Measurements from ENCODE around the gene CCDC86. TPM values are rescaled to one million over a fixed set of nuclear protein-coding genes. Genes with fewer than 3 reads are reported as not detected.

Gene CCDC86
- total RNA-seq, 2 donors from 2014 or later: 13.5 to 23.8 TPM

GRCh38 chr11:60857378-60858232 lies 15.7 kb downstream of the CCDC86 start:
- H3K27ac ChIP-seq: no peak overlapping the region
- H3K36me3 ChIP-seq: no peaks in the 10 kb centered on the region
- no peak overlapping the region for H3K4me3 ChIP-seq
- H3K9me3 ChIP-seq: no peaks in the 10 kb centered on the region
- TF ChIP-seq CTCF (IDR thresholded peaks at IDR 0.05): no peak
- DNase-seq (ENCODE audit: low spot score) (no peak), ATAC-seq (ENCODE audit: insufficient number of reproducible peaks, low FRiP score, low read depth) (no peak)
- no peaks in the 10 kb centered on the region for H3K4me1 ChIP-seq (ENCODE audit: control insufficient read depth in 1 of 2, low read depth in 2 of 2)
- H3K27me3 ChIP-seq (replicated peaks; ENCODE audit: insufficient read depth): no peaks in the 10 kb centered on the region

GRCh38 chr11:60858236-60858635 lies 16.3 kb downstream of the CCDC86 start:
- ATAC-seq (ENCODE audit: insufficient number of reproducible peaks, low FRiP score, low read depth) (no peak), DNase-seq (ENCODE audit: low spot score) (no peak)
- no peak for TF ChIP-seq CTCF (IDR thresholded peaks at IDR 0.05)
- H3K4me1 ChIP-seq (ENCODE audit: control insufficient read depth in 1 of 2, low read depth in 2 of 2): no peaks in the 10 kb centered on the region
- no peak overlapping the region for H3K4me3 ChIP-seq
- H3K9me3 ChIP-seq: no peaks in the 10 kb centered on the region
- no peaks in the 10 kb centered on the region for H3K27me3 ChIP-seq (replicated peaks; ENCODE audit: insufficient read depth)
- no peak overlapping the region for H3K27ac ChIP-seq
- H3K36me3 ChIP-seq: no peaks in the 10 kb centered on the region

- H3K9me3 ChIP-seq: no peaks in the 10 kb centered on the region
- no peaks in the 10 kb centered on the region for H3K27me3 ChIP-seq (replicated peaks; ENCODE audit: insufficient read depth)
- H3K36me3 ChIP-seq: no peaks in the 10 kb centered on the region
- ATAC-seq (ENCODE audit: insufficient number of reproducible peaks, low FRiP score, low read depth) (no peak), DNase-seq (ENCODE audit: low spot score) (no peak)
- no peak overlapping the region for H3K27ac ChIP-seq
- no peaks in the 10 kb centered on the region for H3K4me1 ChIP-seq (ENCODE audit: control insufficient read depth in 1 of 2, low read depth in 2 of 2)
- TF ChIP-seq CTCF (IDR thresholded peaks at IDR 0.05): no peak
- H3K4me3 ChIP-seq: no peak overlapping the region
These were observed 17.0 kb downstream of the CCDC86 start for GRCh38 chr11:60858731-60859464.

GRCh38 chr11:60859616-60860250 lies 17.8 kb downstream of the CCDC86 start:
- Histone ChIP-seq H3K36me3 (no peaks in the 10 kb centered on the region), H3K4me1 (ENCODE audit: control insufficient read depth in 1 of 2, low read depth in 2 of 2) (no peaks in the 10 kb centered on the region), H3K4me3 (no peak overlapping the region), H3K9me3 (no peaks in the 10 kb centered on the region), H3K27ac (no peak overlapping the region), H3K27me3 (replicated peaks; ENCODE audit: insufficient read depth) (no peaks in the 10 kb centered on the region)
- TF ChIP-seq CTCF (IDR thresholded peaks at IDR 0.05): no peak
- ATAC-seq (ENCODE audit: insufficient number of reproducible peaks, low FRiP score, low read depth) (no peak), DNase-seq (ENCODE audit: low spot score) (no peak)

GRCh38 chr11:60860943-60861342 lies 19.0 kb downstream of the CCDC86 start:
- Histone ChIP-seq H3K4me1 (ENCODE audit: control insufficient read depth in 1 of 2, low read depth in 2 of 2) (no peaks in the 10 kb centered on the region), H3K27me3 (replicated peaks; ENCODE audit: insufficient read depth) (no peaks in the 10 kb centered on the region), H3K9me3 (no peaks in the 10 kb centered on the region), H3K4me3 (no peak overlapping the region), H3K36me3 (no peaks in the 10 kb centered on the region), H3K27ac (no peak overlapping the region)
- no peak for DNase-seq (ENCODE audit: low spot score)
- TF ChIP-seq CTCF (IDR thresholded peaks at IDR 0.05): no peak
- ATAC-seq (ENCODE audit: insufficient number of reproducible peaks, low FRiP score, low read depth): no peak

Data from thoracic aorta (tissue), 2 donors.